G401.6 (cell line): ENCODE measurements around the gene BABAM1.
"Not testable (repeated sequence)": the region's sequence is repeated elsewhere in the genome, so short reads cannot be mapped to it uniquely, and the experiment has no call there.

Source experiments
- FAIRE-seq: peaks from 2 replicates; lab custom pipeline; 2012; peaks lifted over from hg19 to GRCh38; lab: Jason Lieb, UNC

The BABAM1 gene

DNA sequence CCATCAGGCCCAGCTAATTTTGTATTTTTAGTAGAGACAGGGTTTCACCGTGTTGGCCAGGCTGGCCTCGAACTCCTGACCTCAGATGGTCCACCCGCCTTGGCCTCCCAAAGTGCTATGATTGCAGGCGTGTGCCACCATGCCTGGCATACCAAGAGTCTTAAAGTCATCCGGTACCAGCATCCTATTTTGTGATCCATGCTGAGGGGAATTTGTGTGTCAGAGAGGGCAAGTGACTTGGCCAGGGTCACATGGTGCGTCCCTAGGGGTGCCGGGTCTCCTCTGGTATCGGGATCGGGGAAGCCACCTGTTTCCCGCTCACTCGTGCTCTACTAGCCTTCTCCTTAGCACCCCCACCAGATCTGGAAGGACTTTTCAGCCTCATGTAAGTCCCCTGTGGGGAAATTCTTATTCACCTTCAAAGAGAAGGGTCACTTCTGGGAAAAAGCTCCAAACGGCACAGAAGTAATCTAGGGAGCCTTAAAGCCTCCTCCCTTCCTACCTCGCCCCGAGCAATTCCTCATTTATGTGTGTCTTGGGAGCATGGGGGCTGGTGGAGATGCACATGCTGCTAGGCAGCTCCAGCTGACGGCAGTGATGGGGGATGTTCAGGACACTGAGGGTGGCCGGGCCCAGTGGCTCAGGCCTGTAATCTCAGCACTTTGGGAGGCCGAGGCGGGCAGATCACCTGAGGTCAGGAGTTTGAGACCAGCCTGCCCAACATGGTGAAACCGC, 8.4 kb downstream of the BABAM1 start:
- FAIRE-seq: no peak

DNA sequence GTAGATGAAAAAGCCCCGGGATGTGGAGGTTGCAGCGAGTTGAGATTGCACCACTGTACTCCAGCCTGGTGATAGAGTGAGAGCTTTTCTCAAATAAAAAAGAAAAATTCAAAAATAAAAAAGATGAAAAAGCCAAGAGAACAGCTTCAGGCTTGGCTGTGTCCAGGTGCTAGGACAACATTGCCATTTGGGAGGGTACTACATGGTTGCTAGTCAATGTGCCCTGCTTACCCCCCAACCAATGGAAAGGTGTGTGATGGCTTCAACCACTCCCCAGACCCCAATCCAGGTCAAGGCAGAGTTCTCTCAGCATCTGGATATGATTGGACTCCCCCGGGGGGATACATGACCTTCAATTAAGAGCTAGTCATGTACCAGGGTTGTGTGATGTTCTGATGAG, 12.2 kb downstream of the BABAM1 start:
- no peak for FAIRE-seq

DNA sequence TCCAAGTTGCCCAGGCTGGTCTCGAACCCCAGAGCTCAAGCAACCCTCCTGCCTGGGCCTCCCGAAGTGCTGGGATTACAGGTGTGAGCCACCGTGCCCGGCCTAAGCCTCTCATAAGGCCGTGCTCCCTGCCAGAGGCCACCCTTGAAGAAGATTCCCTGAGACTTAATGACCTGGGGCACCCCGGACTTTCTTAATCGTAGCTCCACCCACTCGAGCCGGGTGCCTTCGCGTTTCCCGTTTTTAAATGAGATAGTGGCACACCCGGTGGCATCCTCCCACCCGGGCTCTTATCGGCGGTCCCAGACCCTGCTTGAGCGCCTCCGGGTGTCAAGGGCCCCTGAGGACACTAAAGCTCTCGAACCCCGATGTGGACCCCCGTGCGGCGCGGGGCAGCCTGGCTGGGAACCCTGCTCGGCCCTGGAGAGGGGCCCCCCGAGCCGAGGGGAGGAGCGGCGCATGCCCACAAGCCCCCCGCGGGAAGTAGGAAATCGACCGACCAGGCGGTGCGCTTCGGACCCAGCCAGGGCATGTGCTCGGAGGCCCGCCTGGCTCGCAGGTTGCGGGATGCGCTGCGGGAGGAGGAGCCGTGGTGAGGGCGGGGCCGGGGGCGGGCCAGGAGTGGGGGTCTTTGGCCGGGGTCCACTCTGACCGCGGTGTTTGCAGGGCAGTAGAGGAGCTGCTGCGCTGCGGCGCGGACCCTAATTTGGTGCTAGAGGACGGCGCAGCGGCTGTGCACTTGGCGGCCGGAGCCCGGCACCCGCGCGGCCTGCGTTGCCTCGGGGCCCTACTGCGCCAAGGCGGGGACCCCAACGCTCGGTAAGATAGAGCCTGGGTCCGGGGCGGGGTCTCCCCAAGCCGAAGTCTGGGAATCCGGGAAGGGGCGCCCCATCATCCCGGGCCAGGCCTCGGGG, 14.4 kb downstream of the BABAM1 start, which contains the start of gene ANKLE1:
ANKLE1 (plus strand) TSS at position 511 of the 914 bp plus-strand sequence; CDS start at position 531, 20 bp downstream.
- FAIRE-seq: no peak

DNA sequence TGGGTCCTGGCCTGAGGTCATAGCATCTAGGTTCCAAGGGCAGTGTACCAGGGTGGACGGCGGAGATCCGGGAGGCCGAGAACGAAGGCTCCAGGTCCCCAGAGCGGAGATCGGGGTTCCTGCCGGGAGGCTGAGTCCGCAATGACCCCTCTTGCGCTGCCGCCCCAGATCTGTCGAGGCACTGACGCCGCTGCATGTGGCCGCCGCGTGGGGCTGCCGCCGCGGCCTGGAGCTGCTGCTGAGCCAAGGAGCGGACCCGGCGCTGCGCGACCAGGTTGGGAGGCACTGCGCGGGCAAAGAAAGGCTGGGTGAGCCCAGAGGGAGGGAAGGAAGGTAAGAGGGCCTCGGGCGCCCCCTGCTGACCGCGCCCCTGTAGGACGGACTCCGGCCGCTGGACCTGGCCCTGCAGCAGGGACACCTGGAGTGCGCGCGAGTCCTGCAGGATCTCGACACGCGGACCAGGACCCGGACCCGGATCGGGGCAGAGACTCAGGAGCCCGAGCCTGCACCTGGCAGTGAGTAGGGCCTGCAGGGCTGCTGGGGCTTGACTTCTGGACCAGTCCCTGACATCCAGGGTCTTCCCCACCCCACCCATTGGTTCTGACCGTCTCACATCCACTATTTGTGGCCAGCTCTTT, 15.4 kb downstream of the BABAM1 start:
- peak; percentile 25 for FAIRE-seq

DNA sequence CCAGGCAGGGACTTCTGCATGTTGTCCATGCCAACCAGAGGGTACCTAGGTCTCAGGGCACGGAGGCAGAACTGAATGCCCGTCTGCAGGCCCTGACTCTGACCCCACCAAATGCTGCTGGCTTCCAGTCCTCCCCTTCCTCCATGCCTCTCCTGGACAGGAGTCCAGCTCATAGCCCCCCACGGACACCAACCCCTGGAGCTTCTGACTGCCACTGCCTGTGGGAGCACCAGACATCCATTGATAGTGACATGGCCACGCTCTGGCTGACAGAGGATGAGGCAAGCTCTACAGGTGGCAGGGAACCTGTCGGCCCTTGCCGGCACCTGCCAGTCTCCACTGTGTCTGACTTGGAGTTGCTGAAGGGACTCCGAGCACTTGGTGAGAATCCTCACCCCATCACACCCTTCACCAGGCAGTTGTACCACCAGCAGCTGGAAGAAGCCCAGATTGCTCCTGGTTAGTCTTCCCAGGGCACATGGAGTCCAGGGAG, 16.3 kb downstream of the BABAM1 start:
- no peak for FAIRE-seq

DNA sequence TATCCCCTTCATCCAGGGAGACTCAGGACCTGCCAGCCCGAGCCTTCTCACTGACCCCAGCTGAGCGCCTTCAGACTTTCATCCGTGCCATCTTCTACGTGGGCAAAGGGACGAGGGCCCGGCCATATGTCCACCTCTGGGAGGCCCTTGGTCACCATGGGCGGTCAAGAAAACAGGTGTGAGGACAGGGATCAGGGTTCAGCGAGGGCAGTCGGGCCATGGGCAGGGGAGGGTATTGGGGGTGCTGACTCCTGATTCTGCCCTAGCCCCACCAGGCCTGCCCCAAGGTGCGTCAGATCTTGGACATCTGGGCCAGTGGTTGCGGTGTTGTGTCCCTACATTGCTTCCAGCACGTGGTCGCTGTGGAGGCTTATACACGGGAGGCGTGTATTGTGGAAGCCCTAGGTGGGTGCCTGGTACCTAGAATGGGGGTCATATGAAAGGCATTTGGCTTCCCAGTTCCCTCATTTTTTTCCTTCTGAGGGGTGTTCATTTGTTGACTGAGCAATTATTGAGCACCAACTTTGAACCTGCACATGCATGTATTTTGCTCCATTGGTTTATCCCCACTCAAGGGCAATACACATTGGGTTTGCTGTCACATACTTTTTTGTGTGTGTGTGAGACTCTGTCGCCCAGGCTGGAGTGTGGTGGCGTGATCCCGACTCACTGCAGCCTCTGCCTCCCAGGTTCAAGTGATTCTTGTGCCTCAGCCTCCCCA, 18.3 kb downstream of the BABAM1 start:
- no peak for FAIRE-seq

DNA sequence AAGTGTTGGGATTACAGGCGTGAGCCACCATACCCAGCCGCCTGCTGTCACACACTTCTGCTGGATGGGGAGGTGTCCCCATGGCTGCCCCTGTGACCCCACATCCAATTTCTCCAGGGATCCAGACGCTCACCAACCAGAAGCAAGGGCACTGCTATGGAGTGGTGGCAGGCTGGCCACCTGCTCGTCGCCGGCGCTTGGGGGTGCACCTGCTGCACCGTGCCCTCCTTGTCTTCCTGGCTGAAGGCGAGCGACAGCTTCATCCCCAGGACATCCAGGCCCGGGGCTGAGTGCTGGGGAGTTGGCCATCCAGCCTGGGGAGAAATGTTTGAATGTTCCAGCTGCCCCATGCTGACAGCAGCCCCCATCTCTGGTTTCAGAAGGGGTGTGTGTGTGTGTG, 19.0 kb downstream of the BABAM1 start:
- FAIRE-seq: no peak

DNA sequence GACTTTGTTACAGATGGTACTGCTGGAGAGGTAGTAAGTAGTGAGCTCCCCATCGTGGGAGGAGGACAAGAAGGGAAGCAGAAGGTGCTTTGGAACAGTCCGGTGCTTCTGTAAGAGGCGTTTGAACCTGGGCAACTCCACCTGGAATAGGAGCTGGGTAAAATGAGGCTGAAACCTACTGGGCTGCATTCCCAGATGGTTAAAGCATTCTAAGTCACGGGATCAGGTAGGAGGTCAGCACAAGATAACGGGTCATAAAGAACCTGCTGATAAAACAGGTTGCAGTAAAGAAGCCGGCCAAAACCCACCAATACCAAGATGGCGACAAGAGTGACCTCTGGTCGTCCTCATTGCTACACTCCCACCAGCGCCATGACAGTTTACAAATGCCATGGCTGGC, 19.5 kb downstream of the BABAM1 start:
- no peak for FAIRE-seq

DNA sequence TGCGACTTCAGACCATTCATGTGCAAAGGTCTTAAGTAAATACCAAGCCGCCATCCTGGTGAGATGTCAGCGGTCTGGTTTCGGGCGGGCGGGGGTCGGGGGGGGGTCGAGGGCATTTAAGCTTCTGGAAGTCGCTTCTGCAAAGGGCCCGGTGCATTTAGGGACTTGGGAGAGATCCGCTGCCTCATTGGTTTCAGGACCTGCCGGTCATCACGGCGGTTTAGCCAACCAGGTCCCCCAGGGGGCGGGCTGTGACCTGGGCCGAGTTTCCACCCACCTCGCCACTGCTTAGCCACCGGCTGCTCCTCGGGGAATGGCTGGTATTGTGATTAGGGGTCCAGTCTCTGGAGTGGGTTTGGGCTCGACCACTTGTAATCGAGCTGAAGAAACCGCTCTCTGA, 22.2 kb downstream of the BABAM1 start:
- FAIRE-seq: no peak

DNA sequence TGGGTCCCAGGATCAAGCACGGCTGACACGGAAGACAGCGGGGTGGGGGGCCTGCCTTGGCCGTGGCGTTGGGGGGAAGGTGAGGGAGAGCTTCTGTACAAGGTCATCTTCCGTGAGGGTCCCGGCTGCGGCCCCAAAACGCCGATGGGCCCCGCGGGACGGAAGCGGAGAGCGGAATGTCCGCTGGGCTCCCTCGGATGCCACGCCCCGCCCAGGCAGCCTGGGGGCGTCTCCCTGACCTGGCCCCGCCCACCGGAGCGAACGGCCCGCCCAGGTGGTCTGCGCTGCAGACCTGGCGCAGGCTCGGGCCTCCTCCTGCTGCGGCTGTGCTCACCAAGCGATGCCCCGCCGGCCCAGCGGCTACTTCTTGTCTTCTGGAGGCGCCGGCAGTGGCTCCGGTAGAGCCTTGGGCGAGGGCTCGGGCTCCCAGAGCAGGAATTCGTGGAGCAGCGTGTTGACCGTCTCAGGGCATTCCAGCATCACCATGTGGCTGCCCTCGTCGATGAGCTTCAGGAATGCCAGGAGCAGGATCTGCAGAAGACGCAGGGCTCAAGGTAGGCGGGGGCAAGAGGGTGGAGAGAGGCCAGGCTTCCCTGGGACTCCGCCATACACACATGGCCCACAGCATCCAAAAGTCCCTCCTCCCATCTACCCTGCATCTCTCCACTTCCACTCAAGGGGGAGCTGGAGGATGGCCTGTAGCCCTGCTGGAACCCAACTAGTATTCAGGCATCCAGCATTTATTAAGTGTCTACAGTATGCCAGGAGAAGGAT, 25.2 kb downstream of the BABAM1 start:
- peak; percentile 96 for FAIRE-seq

DNA sequence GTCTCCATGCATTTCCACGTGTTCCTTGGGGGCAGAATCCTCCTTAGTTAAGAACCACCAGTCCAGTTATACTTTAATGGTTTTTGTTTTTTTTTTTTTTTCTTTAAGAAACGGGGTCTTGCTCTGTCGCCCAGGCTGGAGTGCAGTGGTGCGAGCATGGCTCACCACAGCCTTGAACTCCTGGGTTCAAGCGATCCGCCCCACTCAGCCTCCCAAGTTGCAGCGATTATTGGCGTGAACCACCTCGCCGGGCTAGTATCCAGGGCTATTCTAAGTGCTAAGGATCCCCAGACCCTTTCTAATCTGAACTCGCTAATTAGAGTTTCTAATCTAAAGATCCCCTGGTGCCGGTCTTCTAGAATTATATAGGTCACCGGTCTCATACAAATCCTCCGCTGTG, 26.4 kb downstream of the BABAM1 start:
- no peak for FAIRE-seq

DNA sequence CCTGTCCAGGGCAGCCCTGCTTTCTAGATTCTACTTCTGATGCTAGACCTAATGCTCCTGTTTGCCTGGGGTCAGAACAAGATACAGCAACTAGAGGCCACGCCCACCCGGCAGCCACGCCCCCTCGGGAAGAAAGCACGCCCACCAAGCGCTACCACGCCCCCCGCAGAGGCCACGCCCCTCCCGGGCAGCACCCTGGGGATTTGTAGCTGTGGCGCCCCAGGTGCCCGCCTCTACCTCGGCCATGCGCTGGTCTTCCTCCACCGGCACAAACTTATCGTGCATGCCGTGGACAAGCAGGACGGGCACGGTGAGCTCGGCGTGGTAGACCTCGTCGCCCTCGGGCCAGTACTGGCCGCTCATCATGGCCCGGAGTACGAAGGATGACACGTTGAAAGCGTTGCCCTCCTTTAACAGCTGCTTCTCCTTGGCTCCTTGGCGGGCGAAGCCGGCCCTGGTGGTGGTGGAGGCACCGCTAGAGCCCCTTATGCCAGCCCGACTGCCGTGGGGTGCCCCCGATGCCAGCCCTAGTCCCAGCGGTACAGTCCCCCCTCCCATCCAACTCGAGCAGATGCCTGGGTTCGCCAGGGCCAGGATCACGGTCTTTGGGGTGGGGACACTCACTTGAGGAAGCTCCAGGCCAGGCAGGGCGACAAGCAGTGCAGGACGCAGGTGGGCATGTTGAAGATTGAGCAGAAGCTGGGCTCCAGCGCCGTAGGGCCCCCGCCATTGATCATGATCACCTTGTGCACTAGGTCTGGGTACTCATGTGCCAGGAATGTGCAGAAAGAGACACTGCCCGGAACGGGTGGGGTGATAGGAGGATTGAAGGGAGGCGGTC, 27.0 kb downstream of the BABAM1 start:
- FAIRE-seq: no peak

DNA sequence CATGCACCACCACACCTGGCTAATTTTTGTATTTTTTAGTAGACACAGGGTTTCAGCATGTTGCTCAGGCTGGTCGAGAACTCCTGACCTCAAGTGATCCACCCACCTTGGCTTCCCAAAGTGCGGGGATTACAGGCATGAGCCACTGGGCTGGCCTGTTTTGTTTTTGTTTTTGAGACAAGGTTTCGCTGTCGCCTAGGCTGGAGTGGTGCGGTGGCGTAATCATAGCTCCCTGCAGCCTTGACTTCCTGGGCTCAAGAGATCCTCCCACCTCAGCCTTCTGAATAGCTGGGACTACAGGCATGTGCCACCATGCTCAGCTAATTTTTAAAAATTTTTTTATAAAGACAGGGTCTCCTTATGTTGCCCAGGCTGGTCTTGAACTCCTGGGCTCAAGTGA, 28.3 kb downstream of the BABAM1 start:
- not testable (repeated sequence) for FAIRE-seq

DNA sequence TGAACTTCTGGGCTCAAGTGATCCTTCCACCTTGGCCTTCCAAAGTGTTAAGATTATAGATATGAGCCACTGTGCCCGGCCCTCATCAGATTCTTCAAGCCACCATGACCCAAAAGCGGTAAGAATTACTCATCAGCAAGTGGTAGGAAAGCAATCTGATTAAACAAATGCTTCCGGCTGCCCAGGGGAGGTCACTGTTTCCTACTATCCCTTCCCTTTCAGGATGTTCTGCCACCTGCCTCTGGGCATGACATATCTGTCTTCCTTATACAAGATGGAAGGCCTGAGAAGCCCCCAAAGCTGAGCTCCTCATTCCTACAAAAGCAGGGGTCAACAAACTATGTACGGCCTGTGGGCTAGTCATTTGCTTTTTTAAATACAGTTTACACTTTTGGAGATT, 29.0 kb downstream of the BABAM1 start:
- no peak for FAIRE-seq

DNA sequence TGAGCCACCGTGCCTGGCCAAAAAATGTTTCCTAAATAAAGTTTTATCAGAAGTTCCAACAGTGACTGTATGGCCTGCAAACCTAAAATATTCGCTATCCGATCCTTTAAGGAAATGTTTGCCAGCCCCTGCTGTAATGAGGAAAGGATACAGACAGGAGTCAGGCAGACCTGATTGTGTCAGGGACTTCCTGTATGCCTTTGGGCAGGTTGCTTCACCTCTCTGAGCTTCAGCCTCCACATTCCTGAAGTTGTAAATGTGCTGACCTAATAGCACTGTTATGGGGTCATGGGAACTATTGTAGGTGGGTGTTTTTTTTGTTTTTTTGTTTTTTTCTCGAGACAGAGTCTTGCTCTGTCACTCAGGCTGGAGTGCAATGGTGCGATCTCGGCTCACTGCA, 29.7 kb downstream of the BABAM1 start:
- no peak for FAIRE-seq

DNA sequence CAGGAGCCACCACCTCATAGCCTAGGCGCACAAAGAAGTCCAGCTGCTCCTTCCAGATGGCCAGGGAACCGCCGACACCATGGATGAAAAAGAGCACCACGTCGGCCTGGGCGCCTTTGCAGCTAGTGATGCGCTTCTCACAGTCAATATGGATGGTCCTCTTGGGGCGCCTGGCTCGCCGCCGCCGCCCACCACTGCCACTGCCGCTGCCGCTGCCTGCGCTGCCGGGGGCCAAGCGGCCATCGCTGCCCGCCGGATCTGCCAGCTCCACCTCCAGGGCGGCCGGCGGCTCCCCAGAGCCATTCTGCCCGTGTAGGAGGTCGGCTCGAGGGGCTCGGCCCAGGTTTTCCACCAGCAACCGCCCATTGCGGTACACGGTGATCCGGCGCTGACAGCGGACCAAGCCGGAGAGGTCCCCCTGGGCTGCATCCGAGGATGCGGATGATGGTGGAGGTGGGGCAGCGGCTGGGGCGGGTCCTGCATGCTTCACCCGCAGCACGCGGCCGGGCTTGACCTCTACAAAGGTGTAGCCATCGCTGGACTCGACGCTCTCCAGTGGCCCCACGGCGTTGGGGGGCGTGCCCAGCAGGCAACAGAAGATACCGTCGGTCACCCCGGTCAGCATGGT, 33.9 kb downstream of the BABAM1 start:
- no peak for FAIRE-seq

DNA sequence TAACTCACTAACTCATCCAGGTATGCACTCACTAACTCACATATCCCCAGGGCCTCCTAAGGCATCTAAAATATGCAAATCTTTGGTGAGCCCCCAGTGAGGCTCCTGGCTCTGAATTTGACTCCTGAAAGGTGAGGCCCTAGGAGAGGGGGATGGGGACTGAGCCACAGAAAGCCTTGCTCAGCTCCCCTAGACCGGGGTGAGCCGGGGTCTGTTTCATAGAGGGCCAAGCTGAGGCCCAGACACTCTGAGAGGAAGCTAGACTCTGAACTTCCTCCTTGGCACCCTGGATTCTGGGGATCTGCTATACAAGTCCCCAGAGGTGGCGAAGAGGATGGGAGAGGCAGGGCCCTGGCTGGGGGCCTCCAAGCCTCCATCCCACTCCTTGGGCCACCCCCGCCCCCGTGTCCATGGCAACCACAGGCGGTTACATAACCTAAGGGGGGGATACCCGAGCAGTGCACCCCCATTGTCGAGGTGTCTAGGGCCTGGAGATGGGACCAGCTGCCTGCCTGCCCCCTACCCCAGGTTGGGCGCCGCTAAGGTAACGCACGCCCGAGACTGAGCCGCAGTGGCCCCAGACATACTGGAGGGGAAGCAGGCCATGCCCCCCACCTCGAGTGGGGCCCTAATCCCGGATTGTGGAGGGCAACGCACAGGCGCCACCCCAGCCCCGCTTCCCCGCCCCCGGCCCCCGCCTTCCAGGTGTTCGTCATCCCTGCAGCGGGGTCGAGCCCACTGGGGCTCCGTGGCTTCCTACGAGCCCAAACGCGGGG, 35.3 kb downstream of the BABAM1 start:
- no peak for FAIRE-seq

DNA sequence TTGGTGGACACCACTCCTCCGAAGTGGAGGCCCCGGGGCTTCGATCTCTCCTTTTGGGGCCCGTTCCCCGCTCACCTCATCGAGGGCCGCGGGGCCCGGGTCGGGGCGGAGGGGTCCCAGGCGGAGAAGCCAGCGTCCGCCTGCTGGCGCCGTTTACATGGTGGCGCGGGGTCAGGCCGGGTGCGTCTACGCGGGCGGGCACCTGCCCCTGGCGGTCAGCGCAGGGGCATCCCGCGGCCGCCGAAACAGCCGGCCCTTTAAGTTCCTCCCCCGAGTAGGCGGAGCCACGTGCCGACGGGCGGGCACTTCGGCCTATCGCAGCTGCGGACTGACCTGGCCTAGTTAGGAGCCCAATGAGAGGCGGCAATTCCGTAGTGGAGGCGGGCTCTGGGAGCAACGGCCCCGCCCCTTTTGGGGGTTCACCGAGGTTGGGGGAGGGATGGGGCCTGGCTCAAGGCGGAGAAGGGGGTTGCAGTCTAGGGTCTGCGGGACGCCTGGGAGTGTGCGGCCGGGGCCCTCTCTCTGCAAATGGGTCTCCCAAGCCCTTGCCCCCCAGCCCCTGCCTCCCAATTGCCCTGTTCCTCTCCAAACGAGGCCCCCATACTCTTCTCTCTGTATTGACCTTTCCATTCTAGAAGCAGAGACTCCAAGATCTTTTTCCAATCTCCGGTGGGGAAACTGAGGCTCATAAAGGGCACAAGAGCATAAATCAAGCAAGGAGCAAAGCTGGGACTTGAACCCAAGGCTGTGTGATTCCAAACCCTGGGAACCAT, 36.1 kb downstream of the BABAM1 start, which contains the start of gene ABHD8:
ABHD8 (minus strand) TSS at position 259 of the 773 bp plus-strand sequence. CDS start 1,809 bp downstream, outside the sequence.
- FAIRE-seq: peak; percentile 89
